Body of pancreas (tissue), 4 donors: ENCODE results near the gene CRTC2.
A peak's percentile ranks its signal among the peaks of the same experiment; 100 is the strongest.

Source experiments
- POLR2A ChIP-seq, 3 donors: fragments of 450-650 bp; IDR thresholded peaks; one replicate each; pipeline ENCODE4 v1.6.1; 2016; ENCODE audit warnings: antibody characterized with exemption in 3 of 3, mild to moderate bottlenecking in 2 of 3
- TF ChIP-seq, protein P1 (sequence below), 7 experiments: fragments of 450-650 bp in 4 of 7; fragments of 200-600 bp in 3 of 7; sonication (generic) in 3 of 7; IDR thresholded peaks; one replicate each; pipeline ENCODE4 v1.5.1; 2016 to 2019; ENCODE audit warnings: antibody characterized with exemption in 7 of 7

DNA sequence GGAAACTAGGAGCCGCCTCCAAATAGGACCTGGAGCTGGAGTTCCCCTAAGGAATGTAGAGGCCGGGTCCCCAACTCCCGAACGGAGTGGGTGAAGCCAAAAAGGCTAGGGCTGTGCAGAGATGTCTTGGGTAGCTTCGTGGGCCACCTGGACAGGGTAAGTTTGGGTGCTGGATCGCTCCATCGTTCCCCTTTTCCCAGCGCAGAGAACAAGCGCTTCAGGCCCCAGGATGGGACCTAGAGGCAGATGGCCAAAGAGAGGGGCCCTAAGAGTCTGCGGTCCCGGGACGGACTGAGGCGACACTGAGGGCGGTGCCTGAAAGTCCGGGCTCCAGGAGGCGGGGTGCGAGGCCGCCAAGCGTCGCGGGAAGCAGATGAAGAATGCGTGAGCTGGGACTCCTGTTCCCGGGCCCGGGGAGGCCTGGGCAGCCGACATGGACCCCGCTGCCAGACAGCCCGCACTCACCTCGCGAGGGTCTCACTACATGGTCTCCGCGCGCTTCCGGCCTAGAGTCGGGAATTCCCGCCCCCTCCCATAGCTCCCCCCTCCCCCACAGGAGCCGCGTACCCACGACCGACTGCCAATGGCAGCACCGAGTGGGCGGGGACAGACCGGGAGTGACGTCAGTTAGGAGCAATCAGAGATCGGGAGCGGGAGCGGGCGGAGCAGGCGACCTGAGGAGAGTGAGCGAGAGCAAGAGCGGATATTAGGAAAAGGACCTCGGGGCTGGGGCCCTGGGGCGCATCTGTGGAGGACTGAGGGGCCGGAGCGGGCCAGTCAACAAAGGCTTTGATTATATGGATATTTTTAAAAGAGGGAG, 4.8 kb upstream of the CRTC2 start, which contains the start of gene SLC39A1:
- TF ChIP-seq, protein P1, sequence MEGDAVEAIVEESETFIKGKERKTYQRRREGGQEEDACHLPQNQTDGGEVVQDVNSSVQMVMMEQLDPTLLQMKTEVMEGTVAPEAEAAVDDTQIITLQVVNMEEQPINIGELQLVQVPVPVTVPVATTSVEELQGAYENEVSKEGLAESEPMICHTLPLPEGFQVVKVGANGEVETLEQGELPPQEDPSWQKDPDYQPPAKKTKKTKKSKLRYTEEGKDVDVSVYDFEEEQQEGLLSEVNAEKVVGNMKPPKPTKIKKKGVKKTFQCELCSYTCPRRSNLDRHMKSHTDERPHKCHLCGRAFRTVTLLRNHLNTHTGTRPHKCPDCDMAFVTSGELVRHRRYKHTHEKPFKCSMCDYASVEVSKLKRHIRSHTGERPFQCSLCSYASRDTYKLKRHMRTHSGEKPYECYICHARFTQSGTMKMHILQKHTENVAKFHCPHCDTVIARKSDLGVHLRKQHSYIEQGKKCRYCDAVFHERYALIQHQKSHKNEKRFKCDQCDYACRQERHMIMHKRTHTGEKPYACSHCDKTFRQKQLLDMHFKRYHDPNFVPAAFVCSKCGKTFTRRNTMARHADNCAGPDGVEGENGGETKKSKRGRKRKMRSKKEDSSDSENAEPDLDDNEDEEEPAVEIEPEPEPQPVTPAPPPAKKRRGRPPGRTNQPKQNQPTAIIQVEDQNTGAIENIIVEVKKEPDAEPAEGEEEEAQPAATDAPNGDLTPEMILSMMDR (IDR thresholded peaks at IDR 0.05): no peak
- peak; percentile 25 to 82 (median 80) for TF ChIP-seq POLR2A (IDR thresholded peaks at IDR 0.05)
